Stimulated activated CD8-positive, alpha-beta memory T cell treated with anti-CD3 and anti-CD28 coated beads, Interleukin-4, amount 100 ng/mL, for 24 hours (primary cell): Measurements from ENCODE around the gene RAB42.
"Not testable (repeated sequence)": the region's sequence is repeated elsewhere in the genome, so short reads cannot be mapped to it uniquely, and the experiment has no call there.

ENCODE experiments used
- DNase-seq: peaks from one replicate; pipeline ENCODE4 v3.0.0-alpha.2; 2020; ENCODE audit warnings: low read depth

The RAB42 gene

GRCh38 chr1:28591708-28592320, at the start of gene RAB42:
RAB42 (plus strand) TSS chr1:28592265; CDS start chr1:28592512, 247 bp downstream.
- no peak for DNase-seq

- DNase-seq: no peak
Measured at GRCh38 chr1:28545246-28545628, 46.8 kb upstream of the RAB42 start.

GRCh38 chr1:28548318-28548717, 43.7 kb upstream of the RAB42 start:
- no peak for DNase-seq

GRCh38 chr1:28551381-28551780, 40.7 kb upstream of the RAB42 start:
- no peak for DNase-seq

GRCh38 chr1:28552758-28553663, 39.1 kb upstream of the RAB42 start, which contains the start of gene TRNAU1AP:
TRNAU1AP (plus strand) TSS chr1:28553085; CDS start chr1:28553111, 26 bp downstream.
- peak; percentile 96 for DNase-seq

- no peak for DNase-seq
Measured at GRCh38 chr1:28560886-28561285, 31.2 kb upstream of the RAB42 start.

GRCh38 chr1:28564310-28564709, 27.8 kb upstream of the RAB42 start:
- no peak for DNase-seq

GRCh38 chr1:28565040-28565439, 27.0 kb upstream of the RAB42 start:
- DNase-seq: no peak

- no peak for DNase-seq
Measured at GRCh38 chr1:28565726-28566125, 26.3 kb upstream of the RAB42 start.

GRCh38 chr1:28566931-28567330, 25.1 kb upstream of the RAB42 start:
- DNase-seq: no peak

- DNase-seq: no peak
Measured at GRCh38 chr1:28571911-28572310, 20.2 kb upstream of the RAB42 start.

- not testable (repeated sequence) for DNase-seq
Measured at GRCh38 chr1:28572891-28573290, 19.2 kb upstream of the RAB42 start.

- DNase-seq: no peak
Measured at GRCh38 chr1:28573564-28573963, 18.5 kb upstream of the RAB42 start.

GRCh38 chr1:28577052-28577678, 14.9 kb upstream of the RAB42 start:
- no peak for DNase-seq

GRCh38 chr1:28577738-28578536, 14.1 kb upstream of the RAB42 start:
- no peak for DNase-seq

- DNase-seq: no peak
Measured at GRCh38 chr1:28578696-28579218, 13.3 kb upstream of the RAB42 start.

- no peak for DNase-seq
Measured at GRCh38 chr1:28579401-28579800, 12.7 kb upstream of the RAB42 start.

GRCh38 chr1:28580722-28581530, 11.1 kb upstream of the RAB42 start:
- DNase-seq: no peak

GRCh38 chr1:28581531-28582247, 10.4 kb upstream of the RAB42 start:
- peak; percentile 85 for DNase-seq

GRCh38 chr1:28582248-28582615, 9.8 kb upstream of the RAB42 start:
- no peak for DNase-seq
